ENCODE results near the gene C2orf69.

GRCh38 chr2:199875400-199875799 lies 35.7 kb upstream of the C2orf69 start:
- TF ChIP-seq CTCF (IDR thresholded peaks at IDR 0.05), result no peak
- TF ChIP-seq ZFX (IDR thresholded peaks at IDR 0.05; ENCODE audit: borderline replicate concordance), result no peak

All from 22Rv1 (cell line).